Measurements from ENCODE around the gene FREM2.

- TF ChIP-seq POLR2AphosphoS5 (IDR thresholded peaks at IDR 0.05; ENCODE audit: low read depth): no peak
- peak; percentile 85 to 89 for TF ChIP-seq CTCF (conservative IDR thresholded peaks at IDR 0.05; ENCODE audit: low read depth in 2 of 2)
- no peak for TF ChIP-seq JUNB (IDR thresholded peaks at IDR 0.05; ENCODE audit: unreplicated experiment)
- TF ChIP-seq EZH2 (IDR thresholded peaks at IDR 0.05; ENCODE audit: low read depth, unreplicated experiment): no peak
- no peak for TF ChIP-seq EZH2phosphoT487 (IDR thresholded peaks at IDR 0.05; ENCODE audit: unreplicated experiment)
- TF ChIP-seq REST (IDR thresholded peaks at IDR 0.05; ENCODE audit: unreplicated experiment): no peak
- TF ChIP-seq CREB1 (CRISPR knock-in tag; IDR thresholded peaks at IDR 0.05; ENCODE audit: low read depth): no peak
- no peak for TF ChIP-seq ZNF462 (CRISPR knock-in tag; IDR thresholded peaks at IDR 0.05)
Measured at GRCh38 chr13:38872693-38873092, 185.8 kb downstream of the FREM2 start.

Measured in GM23338 (cell line).